ENCODE measurements around the gene ARHGEF6.

- TF ChIP-seq, protein P1, sequence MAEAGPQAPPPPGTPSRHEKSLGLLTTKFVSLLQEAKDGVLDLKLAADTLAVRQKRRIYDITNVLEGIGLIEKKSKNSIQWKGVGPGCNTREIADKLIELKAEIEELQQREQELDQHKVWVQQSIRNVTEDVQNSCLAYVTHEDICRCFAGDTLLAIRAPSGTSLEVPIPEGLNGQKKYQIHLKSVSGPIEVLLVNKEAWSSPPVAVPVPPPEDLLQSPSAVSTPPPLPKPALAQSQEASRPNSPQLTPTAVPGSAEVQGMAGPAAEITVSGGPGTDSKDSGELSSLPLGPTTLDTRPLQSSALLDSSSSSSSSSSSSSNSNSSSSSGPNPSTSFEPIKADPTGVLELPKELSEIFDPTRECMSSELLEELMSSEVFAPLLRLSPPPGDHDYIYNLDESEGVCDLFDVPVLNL (CRISPR knock-in tag; IDR thresholded peaks at IDR 0.05; ENCODE audit: borderline replicate concordance, low read depth), result no peak
- no peak for TF ChIP-seq SMAD4 (CRISPR knock-in tag; IDR thresholded peaks at IDR 0.05)
- TF ChIP-seq TEAD1 (CRISPR knock-in tag; IDR thresholded peaks at IDR 0.05), result no peak
- TF ChIP-seq NR1H2 (CRISPR knock-in tag; IDR thresholded peaks at IDR 0.05), result no peak
- no peak for TF ChIP-seq ZBTB21 (CRISPR knock-in tag; IDR thresholded peaks at IDR 0.05; ENCODE audit: borderline replicate concordance)
- TF ChIP-seq, protein P2, sequence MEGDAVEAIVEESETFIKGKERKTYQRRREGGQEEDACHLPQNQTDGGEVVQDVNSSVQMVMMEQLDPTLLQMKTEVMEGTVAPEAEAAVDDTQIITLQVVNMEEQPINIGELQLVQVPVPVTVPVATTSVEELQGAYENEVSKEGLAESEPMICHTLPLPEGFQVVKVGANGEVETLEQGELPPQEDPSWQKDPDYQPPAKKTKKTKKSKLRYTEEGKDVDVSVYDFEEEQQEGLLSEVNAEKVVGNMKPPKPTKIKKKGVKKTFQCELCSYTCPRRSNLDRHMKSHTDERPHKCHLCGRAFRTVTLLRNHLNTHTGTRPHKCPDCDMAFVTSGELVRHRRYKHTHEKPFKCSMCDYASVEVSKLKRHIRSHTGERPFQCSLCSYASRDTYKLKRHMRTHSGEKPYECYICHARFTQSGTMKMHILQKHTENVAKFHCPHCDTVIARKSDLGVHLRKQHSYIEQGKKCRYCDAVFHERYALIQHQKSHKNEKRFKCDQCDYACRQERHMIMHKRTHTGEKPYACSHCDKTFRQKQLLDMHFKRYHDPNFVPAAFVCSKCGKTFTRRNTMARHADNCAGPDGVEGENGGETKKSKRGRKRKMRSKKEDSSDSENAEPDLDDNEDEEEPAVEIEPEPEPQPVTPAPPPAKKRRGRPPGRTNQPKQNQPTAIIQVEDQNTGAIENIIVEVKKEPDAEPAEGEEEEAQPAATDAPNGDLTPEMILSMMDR (IDR thresholded peaks at IDR 0.05), result no peak
- TF ChIP-seq SP1 (CRISPR knock-in tag; conservative IDR thresholded peaks at IDR 0.05), result no peak
- TF ChIP-seq, protein P3, sequence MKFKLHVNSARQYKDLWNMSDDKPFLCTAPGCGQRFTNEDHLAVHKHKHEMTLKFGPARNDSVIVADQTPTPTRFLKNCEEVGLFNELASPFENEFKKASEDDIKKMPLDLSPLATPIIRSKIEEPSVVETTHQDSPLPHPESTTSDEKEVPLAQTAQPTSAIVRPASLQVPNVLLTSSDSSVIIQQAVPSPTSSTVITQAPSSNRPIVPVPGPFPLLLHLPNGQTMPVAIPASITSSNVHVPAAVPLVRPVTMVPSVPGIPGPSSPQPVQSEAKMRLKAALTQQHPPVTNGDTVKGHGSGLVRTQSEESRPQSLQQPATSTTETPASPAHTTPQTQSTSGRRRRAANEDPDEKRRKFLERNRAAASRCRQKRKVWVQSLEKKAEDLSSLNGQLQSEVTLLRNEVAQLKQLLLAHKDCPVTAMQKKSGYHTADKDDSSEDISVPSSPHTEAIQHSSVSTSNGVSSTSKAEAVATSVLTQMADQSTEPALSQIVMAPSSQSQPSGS (CRISPR knock-in tag; IDR thresholded peaks at IDR 0.05; ENCODE audit: borderline replicate concordance, low read depth), result no peak
- no peak for TF ChIP-seq RELA (CRISPR knock-in tag; IDR thresholded peaks at IDR 0.05; ENCODE audit: borderline replicate concordance)
- no peak for TF ChIP-seq PRDM15 (CRISPR knock-in tag; IDR thresholded peaks at IDR 0.05)
- no peak for TF ChIP-seq ESRRA (CRISPR knock-in tag; IDR thresholded peaks at IDR 0.05; ENCODE audit: borderline replicate concordance)
- no peak for TF ChIP-seq NFYB (CRISPR knock-in tag; conservative IDR thresholded peaks at IDR 0.05; ENCODE audit: low read depth)
These were observed 68.0 kb downstream of the ARHGEF6 start for GRCh38 chrX:136712650-136713310.

Data from WTC11 (cell line).